Loucy (cell line): ENCODE measurements around the gene MPPE1.
A peak's percentile ranks its signal among the peaks of the same experiment; 100 is the strongest.

Experiments used
- H2AFZ ChIP-seq: fragments of 200-600 bp; sonication (generic); 2 replicates; pipeline ENCODE4 v1.6.0; 2016; ENCODE audit warnings: antibody characterized with exemption, mild to moderate bottlenecking, low read length, moderate library complexity
- H3F3A ChIP-seq: fragments of 200-600 bp; 2 replicates; pipeline ENCODE4 v1.6.0; 2016; ENCODE audit warnings: antibody characterized with exemption, low read depth, mild to moderate bottlenecking
- H3K27me3 ChIP-seq: fragments of 200-600 bp; sonication (generic); 2 replicates; pipeline ENCODE4 v1.6.1; 2014; ENCODE audit warnings: low read length, mild to moderate bottlenecking; ENCODE audit not compliant: insufficient read depth, poor library complexity, severe bottlenecking
- H3K36me3 ChIP-seq: fragments of 200-600 bp; sonication (generic); 2 replicates; pipeline ENCODE4 v1.6.1; 2016; ENCODE audit warnings: low read length; ENCODE audit not compliant: insufficient read depth
- H3K4me1 ChIP-seq: fragments of 200-600 bp; sonication (generic); 2 replicates; pipeline ENCODE4 v1.5.1; 2014; ENCODE audit warnings: low read length, mild to moderate bottlenecking; ENCODE audit not compliant: insufficient read depth, poor library complexity, severe bottlenecking
- H3K4me2 ChIP-seq: fragments of 200-600 bp; sonication (generic); 2 replicates; pipeline ENCODE4 v1.6.0; 2014; ENCODE audit warnings: antibody characterized with exemption, low read length, low read depth, mild to moderate bottlenecking; ENCODE audit not compliant: poor library complexity, severe bottlenecking
- H3K4me3 ChIP-seq: fragments of 200-600 bp; sonication (generic); 2 replicates; pipeline ENCODE4 v1.5.1; 2014; ENCODE audit warnings: low read length, mild to moderate bottlenecking, mixed read lengths; ENCODE audit not compliant: poor library complexity, severe bottlenecking
- H3K79me2 ChIP-seq: fragments of 200-600 bp; sonication (generic); 2 replicates; pipeline ENCODE4 v1.6.1; 2014; ENCODE audit warnings: low read length; ENCODE audit not compliant: insufficient read depth
- H3K9ac ChIP-seq: fragments of 200-600 bp; sonication (generic); 2 replicates; pipeline ENCODE4 v1.6.0; 2014; ENCODE audit warnings: mild to moderate bottlenecking, low read depth, low read length, moderate library complexity; ENCODE audit not compliant: poor library complexity, severe bottlenecking
- H3K9me2 ChIP-seq: fragments of 200-600 bp; sonication (generic); replicated peaks from 2 replicates; pipeline ENCODE4 v1.6.1; 2016; ENCODE audit warnings: low read depth, low read length, mixed read lengths
- H3K9me3 ChIP-seq: fragments of 200-600 bp; sonication (generic); 2 replicates; pipeline ENCODE4 v1.6.1; 2014; ENCODE audit warnings: mild to moderate bottlenecking, antibody characterized with exemption, low read length, low read depth; ENCODE audit not compliant: insufficient read depth
- H4K20me1 ChIP-seq: fragments of 200-600 bp; sonication (generic); 2 replicates; pipeline ENCODE4 v1.6.0; 2014; ENCODE audit warnings: antibody characterized with exemption, low read length, mild to moderate bottlenecking; ENCODE audit not compliant: insufficient read depth, poor library complexity, severe bottlenecking
- CTCF ChIP-seq: fragments of 200-600 bp; sonication (generic); conservative IDR thresholded peaks from 2 replicates; pipeline ENCODE4 v1.5.1; 2014; ENCODE audit warnings: mild to moderate bottlenecking, antibody characterized with exemption, low read length
- EZH2phosphoT487 ChIP-seq: fragments of 200-600 bp; IDR thresholded peaks from 2 replicates; pipeline ENCODE4 v1.6.1; 2018; ENCODE audit warnings: antibody characterized with exemption, mild to moderate bottlenecking, moderate library complexity, borderline replicate concordance

The MPPE1 gene

GRCh38 chr18:11908182-11909060 lies at the start of gene MPPE1:
TSS of gene MPPE1 (minus strand) at chr18:11908317. CDS start at chr18:11897264, 11,053 bp downstream.
- Histone ChIP-seq H3K4me3 (peak within 1 kb of the TSS; percentile 99), H3K9me2 (no peaks in the 10 kb centered on the region), H2AFZ (peak within 1 kb of the TSS; percentile 98), H3K27me3 (no peaks in the 10 kb centered on the region), H3K4me1 (peaks cover 28% of the 10 kb centered on the region), H3K79me2 (peaks cover 14% of the 10 kb centered on the region), H3K36me3 (no peaks in the 10 kb centered on the region), H3F3A (no peaks in the 10 kb centered on the region), H4K20me1 (no peaks in the 10 kb centered on the region), H3K9ac (peak within 1 kb of the TSS; percentile 94), H3K4me2 (peak within 1 kb of the TSS; percentile 95), H3K9me3 (no peaks in the 10 kb centered on the region)
- no peak for TF ChIP-seq EZH2phosphoT487

- H3K79me2 ChIP-seq = no peaks in the 10 kb centered on the region
- no peak overlapping the region for H2AFZ ChIP-seq
- no peak overlapping the region for H3K4me3 ChIP-seq
- H3K9me2 ChIP-seq = no peaks in the 10 kb centered on the region
- H3K27me3 ChIP-seq = no peaks in the 10 kb centered on the region
- H3K4me2 ChIP-seq = no peak overlapping the region
- no peaks in the 10 kb centered on the region for H3K36me3 ChIP-seq
- H3F3A ChIP-seq = no peaks in the 10 kb centered on the region
- TF ChIP-seq CTCF (no peak), EZH2phosphoT487 (no peak)
- no peaks in the 10 kb centered on the region for H3K4me1 ChIP-seq
- no peak overlapping the region for H3K9ac ChIP-seq
- no peaks in the 10 kb centered on the region for H4K20me1 ChIP-seq
- peaks cover 4% of the 10 kb centered on the region; the same call in 1 of the 2 replicates for H3K9me3 ChIP-seq
These were observed 49.5 kb upstream of the MPPE1 start for GRCh38 chr18:11957636-11958035.

GRCh38 chr18:11956371-11957308 lies 48.5 kb upstream of the MPPE1 start:
- H3K27me3 ChIP-seq = no peaks in the 10 kb centered on the region
- H3K4me3 ChIP-seq = no peak overlapping the region
- H3K79me2 ChIP-seq = no peaks in the 10 kb centered on the region
- H3K4me1 ChIP-seq = no peaks in the 10 kb centered on the region
- H3K9ac ChIP-seq = no peak overlapping the region
- H3K9me3 ChIP-seq = peaks cover 4% of the 10 kb centered on the region; the same call in 1 of the 2 replicates
- H4K20me1 ChIP-seq = no peaks in the 10 kb centered on the region
- H3K4me2 ChIP-seq = no peak overlapping the region
- no peaks in the 10 kb centered on the region for H3K9me2 ChIP-seq
- no peak overlapping the region for H2AFZ ChIP-seq
- no peaks in the 10 kb centered on the region for H3F3A ChIP-seq
- no peaks in the 10 kb centered on the region for H3K36me3 ChIP-seq
- TF ChIP-seq EZH2phosphoT487 (no peak), CTCF (no peak)
